PC-9 (cell line): ENCODE data around the gene PLXDC2.

Experiments used
- CTCF ChIP-seq: fragments of 200-600 bp; sonication (generic); conservative IDR thresholded peaks from 2 replicates; pipeline ENCODE4 v1.6.1; 2017; ENCODE audit warnings: mixed run types, antibody characterized with exemption, mild to moderate bottlenecking, moderate library complexity
- EZH2 ChIP-seq: fragments of 200-600 bp; sonication (generic); IDR thresholded peaks from 2 replicates; pipeline ENCODE4 v1.8.0; 2017; ENCODE audit warnings: antibody characterized with exemption, low read depth

- TF ChIP-seq CTCF = no peak
- TF ChIP-seq EZH2 = no peak
Measured at GRCh38 chr10:19892270-19892669, 76.0 kb downstream of the PLXDC2 start.
